OCI-LY1 (cell line): ENCODE measurements around the gene ADGRL2.

Experiments used
- EZH2 ChIP-seq: fragments of 200-600 bp; sonication (generic), shearing (Covaris generic); IDR thresholded peaks from 2 replicates; pipeline ENCODE4 v1.8.0; 2017; ENCODE audit warnings: borderline replicate concordance, mixed run types, mild to moderate bottlenecking, antibody characterized with exemption, low read length, moderate library complexity, mixed read lengths
- TF ChIP-seq, protein P1 (sequence below): fragments of 200-600 bp; sonication (generic), shearing (Covaris generic); IDR thresholded peaks from 2 replicates; pipeline ENCODE4 v1.5.1; 2017; ENCODE audit warnings: mild to moderate bottlenecking, antibody characterized with exemption, low read length, moderate library complexity, mixed read lengths

DNA sequence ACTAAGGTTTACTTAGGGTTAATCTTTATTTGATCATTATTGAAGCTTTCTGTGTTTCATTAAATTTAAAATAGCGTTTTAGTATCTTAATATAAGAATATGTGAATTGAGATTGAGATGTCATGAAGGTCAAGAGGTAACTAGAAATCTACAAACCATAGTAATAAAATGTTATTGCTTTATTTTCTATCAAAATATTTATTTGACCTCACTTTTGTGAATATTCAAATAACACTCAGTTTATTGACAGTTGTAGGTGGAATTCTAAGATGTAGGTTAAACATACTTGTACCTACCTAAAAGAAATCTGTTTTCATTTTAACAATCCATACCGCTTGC, 5.7 kb downstream of the ADGRL2 start:
- TF ChIP-seq EZH2: no peak
- TF ChIP-seq, protein P1, sequence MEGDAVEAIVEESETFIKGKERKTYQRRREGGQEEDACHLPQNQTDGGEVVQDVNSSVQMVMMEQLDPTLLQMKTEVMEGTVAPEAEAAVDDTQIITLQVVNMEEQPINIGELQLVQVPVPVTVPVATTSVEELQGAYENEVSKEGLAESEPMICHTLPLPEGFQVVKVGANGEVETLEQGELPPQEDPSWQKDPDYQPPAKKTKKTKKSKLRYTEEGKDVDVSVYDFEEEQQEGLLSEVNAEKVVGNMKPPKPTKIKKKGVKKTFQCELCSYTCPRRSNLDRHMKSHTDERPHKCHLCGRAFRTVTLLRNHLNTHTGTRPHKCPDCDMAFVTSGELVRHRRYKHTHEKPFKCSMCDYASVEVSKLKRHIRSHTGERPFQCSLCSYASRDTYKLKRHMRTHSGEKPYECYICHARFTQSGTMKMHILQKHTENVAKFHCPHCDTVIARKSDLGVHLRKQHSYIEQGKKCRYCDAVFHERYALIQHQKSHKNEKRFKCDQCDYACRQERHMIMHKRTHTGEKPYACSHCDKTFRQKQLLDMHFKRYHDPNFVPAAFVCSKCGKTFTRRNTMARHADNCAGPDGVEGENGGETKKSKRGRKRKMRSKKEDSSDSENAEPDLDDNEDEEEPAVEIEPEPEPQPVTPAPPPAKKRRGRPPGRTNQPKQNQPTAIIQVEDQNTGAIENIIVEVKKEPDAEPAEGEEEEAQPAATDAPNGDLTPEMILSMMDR: no peak
